Ureter (tissue), 1 donor: ENCODE measurements around the gene TMEM115. TPM values are rescaled to one million over a fixed set of nuclear protein-coding genes. Genes with fewer than 3 reads are reported as not detected.

Experiments used
- DNase-seq: peaks from one replicate; pipeline ENCODE4 v3.0.0-alpha.2; 2020; ENCODE audit warnings: low spot score
- total RNA-seq: library from RNA; stranded (reverse); gene quantifications from one replicate; pipeline ENCODE4 v1.2.4, GENCODE V29; 2023
- donor health status: DM: yes; HTN: yes; CAD: no.

Gene TMEM115, protein sequence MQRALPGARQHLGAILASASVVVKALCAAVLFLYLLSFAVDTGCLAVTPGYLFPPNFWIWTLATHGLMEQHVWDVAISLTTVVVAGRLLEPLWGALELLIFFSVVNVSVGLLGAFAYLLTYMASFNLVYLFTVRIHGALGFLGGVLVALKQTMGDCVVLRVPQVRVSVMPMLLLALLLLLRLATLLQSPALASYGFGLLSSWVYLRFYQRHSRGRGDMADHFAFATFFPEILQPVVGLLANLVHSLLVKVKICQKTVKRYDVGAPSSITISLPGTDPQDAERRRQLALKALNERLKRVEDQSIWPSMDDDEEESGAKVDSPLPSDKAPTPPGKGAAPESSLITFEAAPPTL
- total RNA-seq = 30.4 TPM

DNA sequence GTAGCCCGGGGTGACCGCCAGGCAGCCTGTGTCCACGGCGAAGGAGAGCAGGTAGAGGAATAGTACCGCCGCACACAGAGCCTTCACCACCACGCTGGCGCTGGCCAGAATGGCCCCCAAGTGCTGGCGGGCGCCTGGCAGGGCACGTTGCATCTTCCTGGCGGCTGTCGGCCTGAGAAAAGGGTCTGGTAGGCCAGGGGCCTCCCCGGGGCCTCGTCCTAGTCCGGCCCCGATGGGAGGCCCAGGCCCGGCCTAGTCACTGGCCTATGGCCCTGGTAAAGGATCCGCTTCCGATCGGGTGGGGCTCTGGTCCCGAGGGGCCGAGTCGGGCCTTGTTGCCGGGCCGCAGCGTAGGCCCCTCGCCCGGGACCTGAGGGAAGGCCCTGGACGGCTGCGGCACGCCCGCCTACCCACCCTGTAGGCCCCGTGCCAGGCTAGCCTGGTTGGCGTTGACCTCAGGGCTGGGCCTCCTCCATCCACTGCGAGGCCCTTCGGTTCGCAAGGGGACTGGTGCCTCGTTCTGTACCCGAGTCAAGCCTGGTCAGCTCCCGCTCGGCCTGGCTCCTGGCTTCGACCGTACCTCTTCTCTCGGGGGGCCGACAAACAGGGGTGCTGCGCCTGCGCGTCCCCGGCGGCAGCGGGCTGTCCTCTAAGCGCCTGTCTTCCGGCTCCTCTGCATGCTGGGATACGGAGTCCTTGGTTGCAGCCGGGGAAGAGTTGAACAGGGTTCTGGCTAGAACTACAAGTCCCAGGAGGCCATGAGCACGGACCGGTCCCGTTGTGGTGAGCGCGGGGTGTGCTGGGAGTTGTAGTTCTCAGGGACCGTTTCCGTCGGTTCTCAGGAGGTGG, at the start of gene TMEM115:
TMEM115 (minus strand) TSS at position 611 of the 849 bp plus-strand sequence; CDS start at position 153, 458 bp downstream.
- DNase-seq = peak; percentile 97

DNA sequence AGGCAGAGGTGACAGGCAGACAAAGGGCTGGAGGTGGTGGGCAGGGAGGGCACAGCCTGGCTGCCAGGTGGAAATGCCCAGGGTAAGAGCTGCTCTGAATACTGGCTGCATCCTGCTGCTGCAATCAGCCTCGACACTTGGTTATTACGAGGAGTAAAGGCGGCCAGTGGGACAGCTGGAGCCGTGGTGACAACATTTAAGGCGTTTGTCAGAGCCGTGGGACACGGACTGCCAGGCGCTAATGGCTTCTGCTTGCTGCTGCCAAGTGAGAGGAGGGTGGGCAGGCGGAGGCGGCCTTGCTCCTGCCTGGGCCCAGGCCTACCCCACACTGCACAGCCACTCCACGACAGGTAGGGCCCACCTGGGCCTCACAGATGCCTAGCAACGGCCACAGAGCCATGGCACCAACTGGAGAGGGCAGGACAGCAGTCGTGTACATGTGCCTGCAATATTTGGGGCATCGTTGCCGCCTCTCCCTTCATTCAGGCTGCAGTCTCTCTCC, 49.2 kb upstream of the TMEM115 start:
- no peak for DNase-seq

DNA sequence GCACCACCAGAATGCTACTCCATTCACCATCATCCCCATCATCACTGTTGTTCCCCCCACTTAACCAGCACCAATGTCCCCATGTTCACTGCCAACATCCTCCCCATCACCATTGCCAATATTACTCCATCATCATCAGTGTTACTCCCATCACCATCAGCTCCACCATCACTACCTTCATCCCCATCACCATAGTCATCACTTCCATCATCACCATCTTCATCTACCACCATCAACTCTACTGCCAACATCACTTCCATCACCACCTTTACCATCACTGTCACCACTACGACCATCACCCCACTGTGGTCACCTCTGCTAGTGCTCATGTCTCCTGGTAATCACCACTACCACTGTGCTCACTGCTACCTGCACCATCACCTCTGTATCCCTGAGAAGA, 47.2 kb upstream of the TMEM115 start:
- DNase-seq = no peak

DNA sequence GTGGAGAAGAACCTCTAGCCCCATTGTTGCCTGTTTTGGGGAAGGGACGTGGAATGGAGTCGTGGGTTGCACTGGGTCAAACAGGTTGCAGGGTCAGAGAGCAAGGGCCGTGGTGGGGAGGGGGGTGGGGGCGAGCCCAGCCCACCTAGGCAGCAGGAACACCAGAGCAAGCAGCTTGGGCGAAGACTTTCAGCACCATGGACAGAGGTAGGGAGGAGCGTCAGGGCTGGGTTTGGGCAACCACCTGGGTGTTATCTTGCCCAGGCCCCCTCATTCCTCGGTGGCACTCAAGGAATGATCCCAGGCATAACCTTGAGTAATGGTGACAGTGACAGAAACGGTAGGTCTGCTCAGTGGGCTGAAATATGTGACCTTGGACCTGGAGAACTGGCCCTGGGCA, 45.9 kb upstream of the TMEM115 start:
- no peak for DNase-seq

DNA sequence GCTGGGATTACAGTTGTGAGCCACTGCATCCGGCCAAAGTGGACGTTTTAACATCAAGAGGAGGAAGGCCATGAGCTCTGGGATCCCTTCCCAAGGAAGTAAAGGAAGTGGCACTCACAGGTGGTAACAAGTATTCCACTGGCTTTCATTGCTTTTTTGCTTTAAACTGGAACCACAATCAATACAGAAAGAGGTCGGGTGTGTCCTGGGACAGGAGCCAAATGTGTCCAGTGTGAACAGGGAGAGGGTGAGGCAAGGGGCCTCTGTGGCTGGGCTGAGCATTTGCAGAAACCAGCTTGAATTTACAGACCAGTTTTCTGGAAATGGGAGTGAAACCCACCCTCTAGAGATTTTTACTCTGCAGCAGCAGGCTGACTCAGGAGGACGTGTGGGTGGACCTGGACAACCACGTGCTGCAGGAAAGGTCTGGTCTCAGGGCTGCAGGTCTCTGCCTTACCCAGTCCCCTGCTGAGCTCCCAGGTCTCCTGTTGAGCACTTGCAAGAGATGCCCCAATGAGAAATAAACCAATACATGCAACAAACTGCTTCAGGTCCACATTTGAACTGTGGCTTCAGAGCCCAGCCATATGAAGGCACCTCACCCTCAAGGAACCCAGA, 42.8 kb upstream of the TMEM115 start:
- no peak for DNase-seq

DNA sequence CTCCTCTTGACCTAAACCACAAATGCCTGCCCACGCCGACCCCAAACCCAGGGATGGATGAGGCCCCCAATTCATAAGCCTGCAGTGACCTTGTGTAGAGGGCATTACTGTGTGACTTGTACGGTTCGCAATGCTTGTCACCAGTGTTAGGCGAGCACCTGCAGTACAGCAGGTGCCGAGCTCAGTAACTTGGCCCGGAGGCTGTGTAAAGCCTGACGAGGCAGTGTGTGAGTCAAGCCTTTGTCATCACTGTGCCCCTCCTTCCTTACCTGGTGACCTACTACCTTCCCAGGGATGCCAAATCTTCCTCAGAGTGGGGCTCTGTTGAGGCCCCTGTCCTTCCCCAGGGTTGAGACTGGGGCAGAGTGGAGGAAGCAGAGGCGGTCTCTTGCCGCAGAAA, 37.2 kb upstream of the TMEM115 start:
- DNase-seq = peak; percentile 66

DNA sequence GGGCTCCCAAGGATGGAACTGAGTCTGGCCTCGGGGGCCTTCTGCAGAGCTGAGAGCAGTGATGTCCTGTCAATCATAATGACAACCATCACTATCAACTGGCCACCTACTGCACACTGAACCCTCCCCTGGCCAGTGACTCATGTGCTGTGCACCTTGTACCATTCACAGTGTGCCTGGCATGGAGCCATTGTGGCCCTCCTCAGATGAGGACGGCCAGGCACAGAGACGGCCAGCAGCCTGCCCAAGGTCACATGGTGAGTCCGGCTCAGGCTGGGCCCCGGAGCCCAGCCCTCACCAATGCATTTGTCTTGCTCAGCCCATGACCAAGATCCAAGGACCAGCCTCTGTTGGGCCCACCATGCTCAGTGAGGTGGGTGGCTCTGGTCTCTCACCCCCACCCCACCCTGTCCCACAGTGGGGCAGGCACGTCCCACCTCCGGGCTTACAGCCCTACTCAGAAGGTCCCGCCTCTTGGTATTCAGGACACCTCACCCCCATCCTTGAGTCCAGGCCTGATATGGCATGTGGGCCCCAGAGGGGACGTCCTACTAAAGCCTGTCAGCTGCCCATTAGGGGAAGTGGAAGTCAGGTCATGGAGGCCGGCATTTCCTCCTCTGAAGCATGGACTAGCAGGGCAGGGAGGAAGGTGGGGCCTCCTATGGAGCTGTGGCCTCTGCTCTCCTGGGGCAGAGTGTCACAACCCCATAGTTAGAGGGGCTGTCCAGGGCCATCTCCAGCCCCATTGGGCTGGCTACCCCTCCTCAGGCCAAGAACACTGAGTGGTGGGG, 35.9 kb upstream of the TMEM115 start:
- DNase-seq = no peak

DNA sequence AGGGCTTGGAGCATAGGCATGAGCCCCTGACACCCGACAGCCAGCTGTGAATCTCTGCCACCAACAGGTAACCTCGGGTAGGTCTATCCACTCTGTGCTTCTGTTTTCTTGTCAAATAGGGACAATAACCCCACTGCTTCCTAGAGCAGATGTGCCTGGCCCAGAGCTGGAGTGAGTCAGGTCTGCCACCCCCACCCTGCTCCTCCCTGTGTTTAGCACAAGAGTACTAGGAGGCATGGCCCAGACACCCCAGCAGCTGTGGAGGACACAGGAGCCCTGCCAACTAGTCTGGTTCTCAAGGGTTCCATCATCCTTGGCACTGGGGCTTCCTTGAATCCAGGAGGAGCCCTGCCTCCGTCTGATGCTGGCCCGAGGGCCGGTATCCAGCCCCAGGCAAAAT, 33.7 kb upstream of the TMEM115 start:
- DNase-seq = no peak

DNA sequence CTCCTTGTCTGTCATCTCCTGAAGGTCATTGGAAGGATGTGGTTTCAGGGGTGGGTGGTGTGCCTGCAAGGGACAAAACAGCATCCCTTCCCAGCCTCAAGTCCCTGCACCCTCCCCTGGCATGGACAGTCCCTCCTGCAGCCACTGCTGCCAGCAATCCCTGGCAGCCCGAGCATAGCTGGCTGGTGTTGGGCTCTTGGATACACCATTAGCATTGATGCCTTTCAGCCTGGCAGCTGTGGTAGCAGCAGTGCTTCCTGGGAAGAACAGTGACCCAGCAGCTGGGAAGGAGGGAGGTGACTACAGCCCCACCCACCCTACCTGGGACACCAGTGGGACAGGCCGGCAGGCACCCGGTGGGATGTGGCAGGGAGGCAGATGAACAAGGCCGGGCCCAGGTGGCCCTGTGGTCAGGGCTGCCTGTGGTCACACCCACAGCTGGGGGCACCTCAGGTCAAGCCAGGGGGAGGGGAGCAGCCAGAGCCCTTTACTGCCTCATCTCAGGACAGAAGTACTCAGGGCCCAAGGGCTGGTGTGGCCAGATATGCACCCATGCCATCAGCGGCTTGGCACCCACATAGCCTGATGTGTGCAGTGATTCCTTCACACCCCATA, 32.9 kb upstream of the TMEM115 start:
- no peak for DNase-seq

DNA sequence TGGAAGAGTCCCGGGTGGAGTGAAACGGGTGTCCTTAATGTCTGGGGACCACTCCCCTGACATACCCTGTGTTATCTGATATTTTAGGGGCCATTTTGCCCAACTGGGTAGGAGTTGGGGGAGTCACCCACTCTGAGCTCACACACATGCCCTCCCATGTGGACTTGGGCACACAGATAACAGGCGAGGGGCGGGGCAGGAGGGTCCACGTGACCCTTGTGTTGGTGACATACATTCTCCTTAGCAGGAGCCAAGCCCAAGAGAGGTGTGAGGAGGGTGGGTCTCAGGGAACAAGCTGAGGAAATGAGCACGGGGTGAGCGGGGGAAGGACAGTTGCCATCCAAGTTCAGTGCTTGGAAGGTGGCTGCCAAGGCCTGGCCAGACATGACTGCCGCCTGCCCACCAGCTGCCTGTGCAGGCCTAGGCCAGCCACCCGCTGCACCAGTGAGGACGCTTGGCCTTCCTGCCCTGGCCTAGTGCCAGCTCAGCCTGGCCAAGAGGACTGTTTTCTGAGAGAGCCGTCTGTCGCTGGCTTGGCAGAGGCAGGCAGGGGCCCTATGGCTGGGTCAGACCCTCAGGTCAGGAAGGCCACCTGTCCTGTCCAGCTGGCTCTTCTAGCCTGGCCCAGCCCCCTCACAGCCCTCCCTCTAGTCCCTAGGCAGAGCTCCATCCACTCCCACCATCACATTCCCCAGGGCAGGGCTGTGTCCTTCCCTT, 31.3 kb upstream of the TMEM115 start:
- peak; percentile 71 for DNase-seq

DNA sequence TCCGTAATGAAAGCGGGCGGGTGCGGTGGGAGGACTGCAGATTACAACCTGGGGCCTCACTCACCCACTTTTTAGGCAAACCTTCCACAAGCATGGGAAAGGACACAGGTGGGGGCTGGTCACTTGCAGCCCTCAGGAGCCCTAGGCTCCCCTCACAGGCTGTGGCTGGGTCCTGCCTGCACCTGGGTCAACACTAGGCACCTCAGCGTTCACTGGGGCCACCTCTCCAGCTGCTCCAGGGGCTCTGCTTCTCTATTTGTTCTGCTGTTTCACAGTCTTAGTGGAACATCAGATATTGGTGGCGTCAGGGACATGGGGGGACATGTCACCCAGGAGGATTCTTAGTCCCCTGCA, 30.1 kb upstream of the TMEM115 start:
- no peak for DNase-seq

DNA sequence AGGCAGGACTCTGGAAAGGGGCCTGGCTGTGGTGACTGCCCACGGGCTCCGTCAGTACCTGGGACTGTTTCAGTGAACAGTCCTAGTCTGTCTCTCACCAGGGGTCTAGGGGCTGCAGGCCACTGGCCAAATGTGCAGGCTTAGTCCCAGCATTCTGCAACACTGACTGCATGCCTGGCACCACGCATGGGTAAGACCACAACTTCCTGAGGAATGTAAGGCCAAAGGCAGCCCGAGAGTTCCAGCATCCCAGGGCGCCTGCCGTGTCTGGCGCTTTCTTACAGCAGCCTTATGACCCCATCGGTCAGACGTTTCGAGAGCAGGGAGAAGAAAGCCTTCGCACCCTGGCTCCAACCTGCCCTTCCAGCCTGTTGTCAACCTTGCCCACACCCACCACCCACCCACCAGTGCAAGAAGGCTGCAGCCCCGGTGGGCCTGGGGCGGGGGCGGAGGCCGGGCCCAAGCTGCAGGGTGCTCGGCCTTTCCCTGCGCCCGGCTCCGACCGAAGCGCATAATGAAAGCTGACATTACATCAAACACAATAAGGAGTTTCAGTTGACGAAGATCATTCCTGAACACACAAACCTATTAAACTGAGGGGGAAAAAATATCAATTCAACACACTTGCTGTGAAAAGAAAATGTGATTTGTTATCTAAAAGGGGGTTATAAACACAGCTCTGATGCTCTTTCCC, 29.5 kb upstream of the TMEM115 start:
- DNase-seq = no peak

DNA sequence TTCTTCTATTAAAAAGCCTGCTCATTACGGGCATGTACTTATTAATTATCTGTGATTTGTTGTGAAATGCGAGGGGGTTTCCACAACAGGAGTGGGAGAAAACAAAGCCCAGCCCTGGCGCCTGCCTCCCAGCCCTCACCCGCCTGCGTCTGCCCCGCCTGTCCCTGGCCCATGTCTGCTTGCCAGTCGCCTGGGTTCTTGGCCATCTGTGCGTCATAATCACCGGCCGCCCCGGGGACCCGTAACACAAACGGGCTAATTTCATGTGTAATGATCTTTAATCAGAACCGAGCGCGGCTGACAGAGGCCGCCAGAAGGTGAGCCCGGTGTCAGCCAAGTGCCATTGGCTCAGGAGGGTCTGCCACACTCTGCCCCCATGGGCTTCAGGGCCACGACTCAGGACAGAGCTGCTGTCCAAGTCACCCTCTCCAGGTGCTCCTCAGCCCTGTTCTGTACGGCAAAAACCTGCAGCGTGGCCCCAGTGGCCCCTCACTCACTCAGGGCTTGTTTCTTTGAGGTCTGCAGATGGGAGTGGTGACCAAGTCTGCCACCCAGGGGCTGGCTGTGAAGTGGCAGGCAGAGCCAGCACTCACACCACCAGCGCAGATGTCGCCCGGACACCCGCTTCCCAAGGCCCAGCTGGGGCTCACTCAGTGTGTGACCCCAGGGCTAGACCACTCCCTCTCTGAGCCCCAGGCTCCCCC, 28.8 kb upstream of the TMEM115 start:
- DNase-seq = no peak

DNA sequence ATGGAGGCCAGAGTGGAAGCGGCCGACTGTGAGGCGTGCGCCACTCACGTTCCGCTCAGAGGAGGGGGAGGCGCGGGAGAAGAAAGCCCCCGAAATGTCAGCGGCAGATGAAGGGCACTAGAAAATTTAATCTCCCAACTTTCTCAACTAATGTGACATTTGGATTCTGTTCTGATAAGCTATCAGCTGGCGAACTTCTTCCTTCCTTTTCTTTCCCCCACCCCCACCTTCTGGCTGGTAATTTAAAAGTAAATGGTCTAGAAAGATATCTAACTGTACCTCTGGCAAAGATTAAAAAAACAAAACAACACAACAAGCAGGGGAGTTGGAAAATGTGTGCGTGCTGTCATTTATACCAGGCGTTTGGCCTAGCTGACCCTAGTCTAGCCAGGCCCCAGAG, 26.4 kb upstream of the TMEM115 start:
- DNase-seq = no peak

DNA sequence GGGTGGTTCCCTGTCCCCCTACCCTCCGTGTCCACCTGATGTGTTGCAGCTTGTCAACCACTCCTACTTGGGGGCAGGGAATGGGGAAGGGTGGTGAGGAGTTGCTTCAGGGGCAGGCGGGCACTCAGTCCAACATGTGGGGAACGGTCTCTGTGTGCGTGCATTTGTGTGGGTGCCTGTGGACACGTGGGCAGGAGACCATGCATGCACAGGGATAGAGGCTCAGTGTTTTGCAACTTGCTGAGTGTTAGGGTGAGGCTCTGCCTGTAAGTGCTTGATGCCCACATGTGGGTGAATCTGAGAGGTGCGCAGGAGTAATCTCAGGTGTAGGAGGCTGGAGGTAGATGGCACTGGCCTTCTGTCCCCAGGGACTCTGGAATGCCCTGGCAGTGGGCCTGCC, 24.4 kb upstream of the TMEM115 start:
- no peak for DNase-seq

DNA sequence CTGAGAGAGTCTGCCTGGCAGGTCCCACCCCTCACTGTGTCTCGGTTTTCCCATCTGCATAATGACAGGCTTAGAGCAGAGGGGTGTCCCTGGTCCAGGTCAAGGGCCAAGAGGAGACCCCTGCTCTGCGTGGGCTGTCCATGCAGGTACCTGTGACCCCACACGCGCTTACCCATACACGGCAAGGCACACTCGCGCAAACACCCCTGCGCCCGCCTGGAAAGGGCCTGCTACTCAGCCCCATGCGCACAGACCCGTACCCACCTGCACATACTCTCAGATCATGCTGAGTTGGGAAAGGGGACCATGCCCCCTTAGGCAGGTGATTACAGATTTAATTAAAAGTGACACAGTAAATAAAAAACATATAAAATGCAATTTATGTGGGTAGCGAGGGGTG, 23.4 kb upstream of the TMEM115 start:
- DNase-seq = no peak

DNA sequence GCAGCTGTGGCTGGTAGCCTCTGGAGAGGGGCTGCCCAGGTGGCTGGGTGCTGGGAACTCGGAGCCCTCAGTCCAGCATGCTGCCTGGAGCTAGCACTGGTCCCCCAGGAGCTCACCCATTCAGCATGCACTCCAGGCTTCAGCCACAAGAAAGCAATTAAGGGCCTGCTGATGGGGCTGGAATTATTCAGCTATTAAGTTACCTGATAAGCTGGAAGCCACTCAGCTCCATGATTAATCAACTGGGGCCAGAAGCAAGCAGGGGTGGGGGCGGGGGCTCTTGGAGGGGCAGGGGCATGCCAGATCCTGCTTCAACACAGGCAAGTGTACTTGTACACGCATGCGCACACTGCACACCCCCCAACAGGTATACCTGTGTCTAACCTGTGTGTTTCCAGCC, 22.1 kb upstream of the TMEM115 start:
- no peak for DNase-seq

DNA sequence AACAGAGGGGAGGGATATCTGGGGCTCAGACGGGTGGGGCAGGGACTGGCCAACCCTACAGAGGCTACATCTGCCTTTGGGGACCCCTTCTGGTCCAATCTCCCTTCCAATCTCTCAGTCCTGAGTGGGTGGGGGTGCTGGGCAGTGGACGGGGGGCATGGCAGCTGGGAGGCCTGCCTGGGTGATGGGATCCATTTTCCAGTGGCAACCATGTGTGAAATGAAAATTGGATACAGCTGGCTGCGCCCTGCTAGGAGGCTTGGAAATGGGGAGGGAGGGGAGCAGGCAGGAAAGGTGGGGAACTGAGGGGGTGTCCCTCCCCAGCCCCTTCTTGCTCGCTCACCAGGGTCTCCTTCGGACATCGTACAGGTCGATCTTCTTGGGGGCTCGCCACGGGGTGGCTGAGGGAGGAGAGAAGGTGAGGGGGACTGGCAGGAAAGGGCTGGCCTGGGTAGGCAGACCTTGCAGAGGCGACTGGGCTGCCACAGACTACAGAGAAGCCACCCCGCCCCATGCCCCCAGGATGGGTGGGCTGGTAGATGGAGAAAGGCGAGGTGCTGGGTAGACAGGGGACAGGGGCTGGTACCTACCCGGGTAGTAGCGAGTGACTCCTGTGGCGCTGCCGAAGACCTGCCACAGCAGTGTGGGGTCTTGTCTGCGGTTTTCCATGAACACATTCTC, 21.2 kb upstream of the TMEM115 start:
- no peak for DNase-seq

DNA sequence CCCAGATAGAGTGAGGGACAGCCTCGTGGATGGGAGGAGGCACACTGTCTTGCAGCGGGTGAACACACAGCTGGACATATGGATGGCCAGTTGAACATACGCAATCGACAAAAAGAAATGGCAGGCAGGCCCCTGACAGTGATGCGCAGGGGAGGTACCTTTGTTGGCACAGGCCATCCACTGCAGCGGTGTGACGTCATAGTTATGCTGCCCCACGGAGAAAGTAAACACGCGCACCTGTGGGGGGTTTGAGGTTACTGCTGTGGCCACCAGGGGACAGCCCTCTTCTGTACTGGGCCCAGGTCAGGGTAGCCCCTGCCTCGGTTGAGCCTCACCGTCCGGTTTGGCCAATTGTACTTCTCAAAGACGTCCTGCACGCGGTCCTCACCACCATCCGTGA, 19.4 kb upstream of the TMEM115 start:
- no peak for DNase-seq
